Measurements from ENCODE around the gene C16orf74. TPM values are rescaled to one million over a fixed set of nuclear protein-coding genes. Genes with fewer than 3 reads are reported as not detected.
A peak's percentile ranks its signal among the peaks of the same experiment; 100 is the strongest.

The C16orf74 gene
- total RNA-seq, 1 donor from 2014 or later = 4.7 TPM

DNA sequence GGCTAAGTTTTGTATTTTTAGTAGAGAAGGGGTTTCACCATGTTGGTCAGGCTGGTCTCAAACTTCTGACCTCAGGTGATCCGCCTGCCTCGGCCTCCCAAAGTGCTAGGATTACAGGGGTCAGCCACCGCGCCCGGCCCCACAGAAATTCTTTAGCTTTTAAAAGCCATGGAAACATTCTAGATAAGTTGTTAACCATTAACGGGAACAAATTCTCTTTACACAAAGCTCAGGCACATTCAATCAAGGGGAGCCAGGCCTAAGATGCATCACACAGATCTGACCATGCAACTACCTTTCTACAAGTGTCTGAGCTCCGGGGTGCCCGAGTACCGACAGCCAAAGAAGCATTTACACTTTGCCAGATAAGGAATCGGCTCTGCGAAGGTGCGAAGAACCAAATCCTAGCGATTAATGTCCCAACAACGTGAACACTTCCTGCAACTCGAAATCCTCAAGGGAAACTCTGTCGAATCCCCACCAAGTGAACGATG is 47.4 kb upstream of the C16orf74 start:
- Mint-ChIP-seq H3K4me1 (ENCODE audit: low read depth, unreplicated experiment) (peaks cover 26% of the 10 kb centered on the region), H3K27ac (ENCODE audit: unreplicated experiment) (peak overlapping the region; percentile 94), H3K27me3 (ENCODE audit: low read depth, unreplicated experiment) (no peaks in the 10 kb centered on the region), H3K4me3 (ENCODE audit: unreplicated experiment) (peak overlapping the region; percentile 97), H3K36me3 (ENCODE audit: low read depth, unreplicated experiment) (peaks cover 23% of the 10 kb centered on the region), H3K9me3 (ENCODE audit: unreplicated experiment) (no peaks in the 10 kb centered on the region)
- Histone ChIP-seq H3K27ac (ENCODE audit: low read depth, low read length) (peak overlapping the region; percentile 90), H3K9ac (ENCODE audit: low read length) (peak overlapping the region; percentile 93), H3K4me2 (ENCODE audit: low read length) (peak overlapping the region; percentile 98), H2AFZ (ENCODE audit: low read depth, low read length) (peak overlapping the region; percentile 70), H3K9me3 (ENCODE audit: insufficient read depth, low read depth, low read length) (no peaks in the 10 kb centered on the region), H3K79me2 (ENCODE audit: insufficient read depth, low read length) (peaks cover 98% of the 10 kb centered on the region), H3K4me3 (ENCODE audit: insufficient read depth, low read depth, low read length) (peak overlapping the region; percentile 94), H3K27me3 (ENCODE audit: insufficient read depth, low read length) (no peaks in the 10 kb centered on the region), H3K4me1 (ENCODE audit: insufficient read depth, low read length) (peaks cover 7% of the 10 kb centered on the region), H3K36me3 (ENCODE audit: insufficient read depth, low read length) (peaks cover 31% of the 10 kb centered on the region), H4K20me1 (ENCODE audit: insufficient read depth, low read length) (peaks cover 86% of the 10 kb centered on the region)
- TF ChIP-seq, protein P1, sequence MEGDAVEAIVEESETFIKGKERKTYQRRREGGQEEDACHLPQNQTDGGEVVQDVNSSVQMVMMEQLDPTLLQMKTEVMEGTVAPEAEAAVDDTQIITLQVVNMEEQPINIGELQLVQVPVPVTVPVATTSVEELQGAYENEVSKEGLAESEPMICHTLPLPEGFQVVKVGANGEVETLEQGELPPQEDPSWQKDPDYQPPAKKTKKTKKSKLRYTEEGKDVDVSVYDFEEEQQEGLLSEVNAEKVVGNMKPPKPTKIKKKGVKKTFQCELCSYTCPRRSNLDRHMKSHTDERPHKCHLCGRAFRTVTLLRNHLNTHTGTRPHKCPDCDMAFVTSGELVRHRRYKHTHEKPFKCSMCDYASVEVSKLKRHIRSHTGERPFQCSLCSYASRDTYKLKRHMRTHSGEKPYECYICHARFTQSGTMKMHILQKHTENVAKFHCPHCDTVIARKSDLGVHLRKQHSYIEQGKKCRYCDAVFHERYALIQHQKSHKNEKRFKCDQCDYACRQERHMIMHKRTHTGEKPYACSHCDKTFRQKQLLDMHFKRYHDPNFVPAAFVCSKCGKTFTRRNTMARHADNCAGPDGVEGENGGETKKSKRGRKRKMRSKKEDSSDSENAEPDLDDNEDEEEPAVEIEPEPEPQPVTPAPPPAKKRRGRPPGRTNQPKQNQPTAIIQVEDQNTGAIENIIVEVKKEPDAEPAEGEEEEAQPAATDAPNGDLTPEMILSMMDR (IDR thresholded peaks at IDR 0.05; ENCODE audit: insufficient read depth, low read depth, low read length) = no peak
- TF ChIP-seq EZH2 (IDR thresholded peaks at IDR 0.05; ENCODE audit: insufficient read depth, low read length) = no peak
- no peak for FAIRE-seq
- DNase-seq (ENCODE audit: low read depth) = peak; percentile 2

- DNase-seq (ENCODE audit: low read depth) = no peak
- Histone ChIP-seq H3K9ac (ENCODE audit: low read length) (no peak overlapping the region), H3K79me2 (ENCODE audit: insufficient read depth, low read length) (peaks cover 100% of the 10 kb centered on the region), H3K9me3 (ENCODE audit: insufficient read depth, low read depth, low read length) (no peaks in the 10 kb centered on the region), H2AFZ (ENCODE audit: low read depth, low read length) (no peak overlapping the region), H3K27ac (ENCODE audit: low read depth, low read length) (no peak overlapping the region), H3K4me3 (ENCODE audit: insufficient read depth, low read depth, low read length) (no peak overlapping the region), H4K20me1 (ENCODE audit: insufficient read depth, low read length) (peaks cover 86% of the 10 kb centered on the region), H3K4me2 (ENCODE audit: low read length) (no peak overlapping the region), H3K4me1 (ENCODE audit: insufficient read depth, low read length) (peaks cover 7% of the 10 kb centered on the region), H3K36me3 (ENCODE audit: insufficient read depth, low read length) (peaks cover 22% of the 10 kb centered on the region), H3K27me3 (ENCODE audit: insufficient read depth, low read length) (no peaks in the 10 kb centered on the region)
- Mint-ChIP-seq H3K27ac (ENCODE audit: unreplicated experiment) (no peak overlapping the region), H3K4me3 (ENCODE audit: unreplicated experiment) (no peak overlapping the region), H3K9me3 (ENCODE audit: unreplicated experiment) (no peaks in the 10 kb centered on the region), H3K4me1 (ENCODE audit: low read depth, unreplicated experiment) (peaks cover 25% of the 10 kb centered on the region), H3K36me3 (ENCODE audit: low read depth, unreplicated experiment) (peaks cover 22% of the 10 kb centered on the region), H3K27me3 (ENCODE audit: low read depth, unreplicated experiment) (no peaks in the 10 kb centered on the region)
- TF ChIP-seq EZH2 (IDR thresholded peaks at IDR 0.05; ENCODE audit: insufficient read depth, low read length) = no peak
- TF ChIP-seq, protein P1 (IDR thresholded peaks at IDR 0.05; ENCODE audit: insufficient read depth, low read depth, low read length) = no peak
- FAIRE-seq = no peak
These were observed 45.7 kb upstream of the C16orf74 start for GRCh38 chr16:85796599-85796998.

DNA sequence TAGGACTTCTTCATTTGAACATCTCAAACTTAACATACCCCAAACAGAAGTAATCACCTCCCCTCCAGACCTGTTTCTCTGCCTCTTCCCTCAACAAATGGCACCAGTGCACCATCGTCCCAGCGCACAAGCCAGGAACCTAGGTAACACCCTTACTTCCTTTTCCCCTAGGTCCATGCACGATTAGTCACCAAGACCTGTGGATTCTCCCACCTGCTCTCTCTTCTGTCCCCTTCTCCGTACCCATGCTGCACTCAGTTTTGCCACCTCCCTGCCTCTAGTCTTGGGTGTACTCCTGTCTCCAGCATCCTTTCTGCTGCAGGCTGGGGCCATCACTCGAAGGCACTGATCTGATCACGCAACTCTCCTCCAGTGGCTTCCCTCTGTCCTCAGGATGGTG is 45.3 kb upstream of the C16orf74 start:
- Mint-ChIP-seq H3K36me3 (ENCODE audit: low read depth, unreplicated experiment) (peaks cover 23% of the 10 kb centered on the region), H3K4me3 (ENCODE audit: unreplicated experiment) (no peak overlapping the region), H3K27me3 (ENCODE audit: low read depth, unreplicated experiment) (no peaks in the 10 kb centered on the region), H3K27ac (ENCODE audit: unreplicated experiment) (no peak overlapping the region), H3K4me1 (ENCODE audit: low read depth, unreplicated experiment) (peaks cover 22% of the 10 kb centered on the region), H3K9me3 (ENCODE audit: unreplicated experiment) (no peaks in the 10 kb centered on the region)
- H3K4me2 ChIP-seq (ENCODE audit: low read length) = no peak overlapping the region
- H3K9ac ChIP-seq (ENCODE audit: low read length) = no peak overlapping the region
- TF ChIP-seq, protein P1 (IDR thresholded peaks at IDR 0.05; ENCODE audit: insufficient read depth, low read depth, low read length) = no peak
- TF ChIP-seq EZH2 (IDR thresholded peaks at IDR 0.05; ENCODE audit: insufficient read depth, low read length) = no peak
- H2AFZ ChIP-seq (ENCODE audit: low read depth, low read length) = no peak overlapping the region
- peaks cover 18% of the 10 kb centered on the region for H3K36me3 ChIP-seq (ENCODE audit: insufficient read depth, low read length)
- H3K27ac ChIP-seq (ENCODE audit: low read depth, low read length) = no peak overlapping the region
- H4K20me1 ChIP-seq (ENCODE audit: insufficient read depth, low read length) = peaks cover 86% of the 10 kb centered on the region
- peaks cover 7% of the 10 kb centered on the region for H3K4me1 ChIP-seq (ENCODE audit: insufficient read depth, low read length)
- no peak for DNase-seq (ENCODE audit: low read depth)
- no peaks in the 10 kb centered on the region for H3K27me3 ChIP-seq (ENCODE audit: insufficient read depth, low read length)
- peaks cover 100% of the 10 kb centered on the region for H3K79me2 ChIP-seq (ENCODE audit: insufficient read depth, low read length)
- FAIRE-seq = no peak
- H3K4me3 ChIP-seq (ENCODE audit: insufficient read depth, low read depth, low read length) = no peak overlapping the region
- no peaks in the 10 kb centered on the region for H3K9me3 ChIP-seq (ENCODE audit: insufficient read depth, low read depth, low read length)
